K562 (cell line): Measurements from ENCODE around the gene AFF3. TPM values are rescaled to one million over a fixed set of nuclear protein-coding genes. Genes with fewer than 3 reads are reported as not detected.

ENCODE experiments used
- ATAC-seq: fragments of 200-7000 bp; cut with Tn5 transposase; 3 replicates; pipeline ENCODE4 v1.9.1; 2020; ENCODE audit warnings: moderate library complexity
- BruUV-seq: library from RNA; stranded (reverse); fragments of 400-500 nt; replicated peaks from 2 replicates; lab custom pipeline; 2021; lab: Mats Ljungman, UMichigan
- CTCF ChIA-PET: fragments of 300-600 bp; formaldehyde crosslinking; extraction: SDS; loops from one replicate; lab custom pipeline; 2021; ENCODE audit warnings: low intra/inter-chr PET ratio; lab: Yijun Ruan, JAX
- POLR2A ChIA-PET: fragments of 300-600, 350-650 bp; sonication (Branson Sonifier 250); formaldehyde crosslinking; extraction: SDS; loops from one replicate; lab custom pipeline; 2021; ENCODE audit warnings: antibody characterized with exemption, inconsistent platforms; lab: Yijun Ruan, JAX
- DNase-seq, 4 experiments: peaks; one replicate each; pipeline versions ENCODE4 v3.0.0 to v3.0.0-alpha.2; 2011 to 2018; ENCODE audit warnings: low spot score in 3 of 4, mixed read lengths in 3 of 4; ENCODE audit errors: extremely low read depth in 1 of 4
- FAIRE-seq: peaks from 2 replicates; lab custom pipeline; 2011; peaks lifted over from hg19 to GRCh38; lab: Jason Lieb, UNC
- H2AFZ ChIP-seq: 2 replicates; pipeline ENCODE4 v1.6.0; 2011; ENCODE audit warnings: low read depth, low read length, control low read depth, inconsistent platforms
- H3K27ac ChIP-seq: fragments of 200-600 bp; 3 replicates; pipeline ENCODE4 v1.8.0; 2011; ENCODE audit warnings: low read depth, mild to moderate bottlenecking, control low read depth, inconsistent platforms, low read length, moderate library complexity, mixed read lengths; ENCODE audit errors: extremely low read depth
- H3K27me3 ChIP-seq, 2 experiments: fragments of 300-600 bp in 1 of 2; 2 replicates in 1 of 2; 3 replicates in 1 of 2; pipeline versions ENCODE4 v1.6.0 to v1.8.0; 2011; ENCODE audit warnings: inconsistent platforms in 2 of 2, low read length in 2 of 2, mild to moderate bottlenecking in 1 of 2, mixed read lengths in 1 of 2, moderate library complexity in 1 of 2; ENCODE audit not compliant: control insufficient read depth in 2 of 2, insufficient read depth in 2 of 2
- H3K36me3 ChIP-seq: fragments of 300-600 bp; 3 replicates; pipeline ENCODE4 v1.8.0; 2011; ENCODE audit warnings: mild to moderate bottlenecking, low read length, inconsistent platforms; ENCODE audit not compliant: control insufficient read depth, insufficient read depth
- H3K4me1 ChIP-seq, 2 experiments: fragments of 200-600 bp in 1 of 2; replicated peaks in 1 of 2; 2 replicates in 1 of 2; 3 replicates in 1 of 2; pipeline versions ENCODE4 v1.5.1 to v1.8.0; 2011; ENCODE audit warnings: inconsistent platforms in 2 of 2, low read length in 2 of 2, mild to moderate bottlenecking in 1 of 2, mixed read lengths in 1 of 2, moderate library complexity in 1 of 2; ENCODE audit not compliant: control insufficient read depth in 2 of 2, insufficient read depth in 2 of 2
- H3K4me2 ChIP-seq: 2 replicates; pipeline ENCODE4 v1.6.1; 2011; ENCODE audit warnings: low read length, control low read depth, inconsistent platforms, mixed read lengths; ENCODE audit not compliant: insufficient read depth
- H3K4me3 ChIP-seq: fragments of 200-600 bp; sonication (generic), shearing (Covaris generic); 2 replicates; pipeline ENCODE4 v1.5.1; 2016; ENCODE audit warnings: control low read depth, inconsistent platforms
- H3K79me2 ChIP-seq: fragments of 200-600 bp; 3 replicates; pipeline ENCODE4 v1.8.0; 2011; ENCODE audit warnings: low read length, inconsistent platforms; ENCODE audit not compliant: control insufficient read depth, insufficient read depth
- H3K9ac ChIP-seq, 2 experiments: 2 replicates each; pipeline versions ENCODE4 v1.6.0 to v1.6.1; 2011; ENCODE audit warnings: low read depth in 2 of 2, low read length in 2 of 2, control low read depth in 1 of 2, inconsistent platforms in 1 of 2, mild to moderate bottlenecking in 1 of 2, mixed read lengths in 1 of 2; ENCODE audit not compliant: insufficient read depth in 1 of 2
- H3K9me1 ChIP-seq: one replicate; pipeline ENCODE4 v1.6.0; 2011; ENCODE audit warnings: inconsistent platforms, mild to moderate bottlenecking, low read length, moderate library complexity; ENCODE audit not compliant: control insufficient read depth, insufficient read depth
- H3K9me3 ChIP-seq: replicated peaks from 2 replicates; pipeline ENCODE4 v1.5.1; 2011; ENCODE audit warnings: low read depth, low read length, inconsistent platforms; ENCODE audit not compliant: control insufficient read depth, insufficient read depth
- H4K20me1 ChIP-seq: replicated peaks from 2 replicates; pipeline ENCODE4 v1.6.1; 2011; ENCODE audit warnings: low read length, inconsistent platforms, mixed read lengths; ENCODE audit not compliant: control insufficient read depth, insufficient read depth
- DNMT1 ChIP-seq: fragments of 450-650 bp; IDR thresholded peaks from 2 replicates; pipeline ENCODE4 v1.6.1; 2016; ENCODE audit warnings: antibody characterized with exemption, mild to moderate bottlenecking
- KHSRP ChIP-seq: fragments of 450-650 bp; IDR thresholded peaks from 2 replicates; pipeline ENCODE4 v1.6.1; 2017
- MAFG ChIP-seq: fragments of 450-650 bp; conservative IDR thresholded peaks from 2 replicates; pipeline ENCODE4 v1.6.1; 2016; ENCODE audit warnings: missing genetic modification characterization, missing compliant biosample characterization
- MTF1 ChIP-seq: fragments of 250-450 bp; sonication (Bioruptor Pico); IDR thresholded peaks from 2 replicates; pipeline ENCODE4 v1.9.0; 2021; ENCODE audit warnings: moderate library complexity, mild to moderate bottlenecking, inconsistent platforms, borderline replicate concordance
- NR1H2 ChIP-seq: sonication (generic); formaldehyde crosslinking; IDR thresholded peaks from 2 replicates; pipeline ENCODE4 v1.4.0; 2020; ENCODE audit warnings: mild to moderate bottlenecking, missing genetic modification reagents
- PHF20 ChIP-seq: fragments of 450-650 bp; IDR thresholded peaks from 2 replicates; pipeline ENCODE4 v1.6.1; 2018; ENCODE audit not compliant: partially characterized antibody
- WGBS: fragments of 100-300 bp; shearing (Covaris generic); methylation state at CpG from one replicate; pipeline ENCODE4 v1.1.6; 2016; ENCODE audit warnings: low coverage, mixed read lengths; ENCODE audit not compliant: insufficient coverage; ENCODE audit errors: missing lambda C conversion rate; 5-methylcytosine and 5-hydroxymethylcytosine counted together
- in situ Hi-C: fragments of 300-500 bp; cut with MboI; formaldehyde crosslinking; loops from 4 replicates; pipeline ENCODE4 v1.15.0; 2018; ENCODE audit warnings: inconsistent platforms, mixed read lengths
- intact Hi-C: fragments of 100-400 bp; cut with micrococcal nuclease; formaldehyde crosslinking; loops from 2 replicates; pipeline ENCODE4 v1.14.2; 2022
- polyA plus RNA-seq, 8 experiments: library from polyadenylated mRNA; depleted of rRNA in 4 of 8; stranded (reverse) in 5 of 8; unstranded in 3 of 8; fragments of >200 nt; fragmentation: Nextera tagmentation in 2 of 8; fragmentation: Illumina TruSeq in 1 of 8; extraction: Ambion mirVana in 2 of 8; extraction: Trizol in 1 of 8; gene quantifications; 2 replicates each; pipeline versions ENCODE4 v1.2.1 to v1.2.3, GENCODE V29; 2011 to 2014; ENCODE audit warnings: inconsistent platforms in 1 of 8, missing spikeins in 1 of 8
- total RNA-seq, 7 experiments: library from RNA; depleted of rRNA in 6 of 7; stranded (reverse); fragments of >200 nt in 6 of 7; fragmentation: Illumina TruSeq in 2 of 7; extraction: Trizol in 2 of 7; gene quantifications; 2 replicates each; pipeline versions ENCODE4 v1.2.1 to v1.2.3, GENCODE V29; 2011 to 2021; ENCODE audit warnings: low replicate concordance in 1 of 7

The AFF3 gene
- total and polyA plus RNA-seq, 9 of the 15 experiments (the other 6 are each of a cell fraction or from before 2014, with no cell fraction given), result 0.02 to 0.11 TPM; not detected in 7

- Histone ChIP-seq H2AFZ (no peak overlapping the region), H3K4me1 (no peaks in the 10 kb centered on the region), H3K27ac (no peak overlapping the region), H3K9me3 (no peaks in the 10 kb centered on the region), H3K9me1 (no peaks in the 10 kb centered on the region)
- CTCF ChIA-PET, result no interaction called here
- TF ChIP-seq KHSRP, result no peak
- TF ChIP-seq DNMT1, result no peak
- TF ChIP-seq NR1H2 (CRISPR knock-in tag), result no peak
- TF ChIP-seq MTF1 (CRISPR knock-in tag), result no peak
- TF ChIP-seq, all 486 proteins: peak for 0
- DNase-seq (no peak), FAIRE-seq (no peak), ATAC-seq (no peak)
- intact Hi-C loops (no loop called here), in situ Hi-C loops (no loop called here)
- WGBS, result 0% methylated on average over 3 of the region's 3 CpGs
- H3K9ac ChIP-seq, result no peak overlapping the region
- no peak overlapping the region for H3K4me3 ChIP-seq
- H3K36me3 ChIP-seq, result no peaks in the 10 kb centered on the region
- H3K79me2 ChIP-seq, result no peaks in the 10 kb centered on the region
- POLR2A ChIA-PET, result interaction anchor here (1.7 kb wide), 1 partner anchor 10 kb away, joined by 4 read pairs; no protein-coding TSS in a partner anchor
- no TSS peak for BruUV-seq
- H4K20me1 ChIP-seq, result no peaks in the 10 kb centered on the region
- H3K4me2 ChIP-seq, result no peak overlapping the region
- peaks cover 6 to 10% of the 10 kb centered on the region in 2 experiments; a peak in 3 of 5 replicates for H3K27me3 ChIP-seq
These were observed 69.9 kb downstream of the AFF3 start for GRCh38 chr2:100072503-100072902.

GRCh38 chr2:100071335-100072043 lies 70.9 kb downstream of the AFF3 start:
- Histone ChIP-seq H3K36me3 (no peaks in the 10 kb centered on the region), H4K20me1 (no peaks in the 10 kb centered on the region), H3K9me1 (no peaks in the 10 kb centered on the region), H3K27ac (no peak overlapping the region), H3K4me2 (no peak overlapping the region)
- FAIRE-seq, result no peak
- TF ChIP-seq PHF20 (no peak), MAFG (tag) (no peak)
- TF ChIP-seq, all 486 proteins: peak for 0
- POLR2A ChIA-PET, result interaction anchor here (1.7 kb wide), 1 partner anchor 9 kb away, joined by 4 read pairs; no protein-coding TSS in a partner anchor
- Histone ChIP-seq H2AFZ (no peak overlapping the region), H3K4me3 (no peak overlapping the region), H3K27me3 (peaks cover 6 to 10% of the 10 kb centered on the region in 2 experiments; a peak in 3 of 5 replicates), H3K79me2 (no peaks in the 10 kb centered on the region), H3K4me1 (no peaks in the 10 kb centered on the region), H3K9ac (no peak overlapping the region), H3K9me3 (no peaks in the 10 kb centered on the region)
- DNase-seq (no peak), ATAC-seq (no peak)
- in situ Hi-C loops, result no loop called here
- CTCF ChIA-PET, result no interaction called here
- intact Hi-C loops, result no loop called here
- no TSS peak for BruUV-seq
- WGBS, result 2% methylated on average over 13 of the region's 13 CpGs
